ENCODE measurements around the gene RBM43. TPM values are rescaled to one million over a fixed set of nuclear protein-coding genes. Genes with fewer than 3 reads are reported as not detected.
"Not testable (repeated sequence)": the region's sequence is repeated elsewhere in the genome, so short reads cannot be mapped to it uniquely, and the experiment has no call there.

Gene RBM43
- total RNA-seq = 7.1 to 7.3 TPM (median 7.2 TPM) in 3 replicates

DNA sequence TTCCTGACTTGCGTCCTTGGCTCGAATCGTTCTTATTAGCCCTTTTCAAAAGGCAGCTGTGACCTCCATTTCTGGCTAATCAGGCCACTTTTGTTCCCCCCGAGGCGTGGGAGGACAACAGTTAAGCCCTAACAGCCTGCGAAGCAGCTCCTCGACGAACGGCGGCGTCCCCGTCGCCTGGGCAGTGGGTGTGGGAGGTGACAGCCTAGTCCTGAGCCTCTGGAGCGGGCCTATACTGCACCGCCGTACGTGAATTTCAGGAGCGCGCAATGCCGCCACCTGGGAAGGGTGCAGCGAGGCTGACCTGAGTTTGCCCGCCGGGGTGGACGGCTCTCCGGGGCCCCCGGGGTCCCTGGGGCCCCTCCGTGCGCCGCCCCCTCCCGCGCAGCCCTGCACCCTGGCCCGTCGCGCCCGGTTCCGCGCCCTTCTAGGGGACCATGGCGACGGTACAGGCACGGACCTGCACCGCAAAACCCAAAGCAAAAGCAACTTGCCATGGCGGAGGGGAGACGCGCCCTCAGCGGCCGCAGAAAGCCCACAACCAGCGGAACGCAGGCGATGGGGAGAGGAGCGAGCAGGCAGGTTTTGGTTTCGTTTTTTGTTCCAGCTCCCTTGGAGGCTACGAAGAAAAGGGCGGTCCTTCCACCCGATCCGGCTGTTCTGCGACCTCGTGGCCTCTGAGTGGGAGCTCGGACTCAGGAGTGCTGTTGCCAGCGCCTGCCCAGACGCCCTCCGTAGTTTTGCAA lies at the start of gene RBM43:
Gene RBM43, minus strand, starts transcription at position 633 of the 746 bp plus-strand sequence. Its CDS starts 136 bp downstream, at position 497.
- peaks cover 3% of the 10 kb centered on the region for H3K36me3 Mint-ChIP-seq
- H3K27ac Mint-ChIP-seq = peak within 1 kb of the TSS; percentile 97
- H3K27me3 Mint-ChIP-seq (ENCODE audit: low read depth) = no peaks in the 10 kb centered on the region
- TF ChIP-seq, protein P1, sequence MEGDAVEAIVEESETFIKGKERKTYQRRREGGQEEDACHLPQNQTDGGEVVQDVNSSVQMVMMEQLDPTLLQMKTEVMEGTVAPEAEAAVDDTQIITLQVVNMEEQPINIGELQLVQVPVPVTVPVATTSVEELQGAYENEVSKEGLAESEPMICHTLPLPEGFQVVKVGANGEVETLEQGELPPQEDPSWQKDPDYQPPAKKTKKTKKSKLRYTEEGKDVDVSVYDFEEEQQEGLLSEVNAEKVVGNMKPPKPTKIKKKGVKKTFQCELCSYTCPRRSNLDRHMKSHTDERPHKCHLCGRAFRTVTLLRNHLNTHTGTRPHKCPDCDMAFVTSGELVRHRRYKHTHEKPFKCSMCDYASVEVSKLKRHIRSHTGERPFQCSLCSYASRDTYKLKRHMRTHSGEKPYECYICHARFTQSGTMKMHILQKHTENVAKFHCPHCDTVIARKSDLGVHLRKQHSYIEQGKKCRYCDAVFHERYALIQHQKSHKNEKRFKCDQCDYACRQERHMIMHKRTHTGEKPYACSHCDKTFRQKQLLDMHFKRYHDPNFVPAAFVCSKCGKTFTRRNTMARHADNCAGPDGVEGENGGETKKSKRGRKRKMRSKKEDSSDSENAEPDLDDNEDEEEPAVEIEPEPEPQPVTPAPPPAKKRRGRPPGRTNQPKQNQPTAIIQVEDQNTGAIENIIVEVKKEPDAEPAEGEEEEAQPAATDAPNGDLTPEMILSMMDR (IDR thresholded peaks at IDR 0.05; ENCODE audit: unreplicated experiment) = no peak
- peak; percentile 34 to 62 for DNase-seq (ENCODE audit: low spot score in 2 of 2, unreplicated experiment in 2 of 2)
- peak within 1 kb of the TSS; percentile 87 for H3K4me3 Mint-ChIP-seq
- H3K9me3 Mint-ChIP-seq = no peaks in the 10 kb centered on the region
- peaks cover 20% of the 10 kb centered on the region for H3K4me1 Mint-ChIP-seq

DNA sequence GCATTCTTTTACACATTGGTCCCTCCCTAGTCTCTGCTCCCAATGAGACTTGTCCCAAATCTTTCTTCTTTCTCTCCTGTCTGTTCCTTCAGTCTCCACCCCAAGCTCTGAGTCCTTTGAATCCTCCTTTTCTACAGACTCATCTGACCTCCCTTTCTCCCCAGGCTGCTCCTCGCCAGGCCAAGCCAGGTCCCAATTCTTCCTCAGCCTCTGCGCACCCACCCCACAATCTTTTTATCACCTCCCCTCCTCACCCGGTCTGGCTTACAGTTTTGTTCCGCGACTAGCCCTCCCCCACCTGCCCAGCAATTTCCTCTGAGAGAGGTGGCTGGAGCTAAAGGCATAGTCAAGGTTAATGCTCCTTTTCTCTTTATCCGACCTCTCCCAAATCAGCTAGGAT lies 48.6 kb upstream of the RBM43 start:
- DNase-seq (ENCODE audit: low spot score in 2 of 2, unreplicated experiment in 2 of 2); H3K4me1 Mint-ChIP-seq: not testable (repeated sequence)

DNA sequence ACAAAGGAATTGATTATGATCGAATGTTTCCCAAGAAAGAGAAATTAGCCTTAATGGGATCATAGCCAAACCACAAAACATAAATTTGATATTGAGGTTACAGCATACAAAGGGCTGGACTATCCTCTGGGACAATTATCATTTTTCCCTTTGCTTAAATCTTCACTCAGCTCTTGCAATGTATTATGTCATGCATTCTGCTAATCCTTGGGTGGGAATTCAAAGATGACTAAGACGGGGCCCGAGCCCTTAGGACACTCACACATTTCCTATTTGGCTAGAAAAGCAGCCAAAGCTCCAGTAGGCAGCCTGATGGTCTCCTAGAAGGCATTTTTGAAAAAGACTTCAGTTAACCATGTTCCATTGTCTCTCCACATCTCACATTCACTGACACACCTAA lies 45.0 kb upstream of the RBM43 start:
- H3K36me3 Mint-ChIP-seq = no peaks in the 10 kb centered on the region
- DNase-seq (ENCODE audit: low spot score in 2 of 2, unreplicated experiment in 2 of 2) = no peak

More for the DNA sequence above, 48.6 kb upstream of the RBM43 start:
- not testable (repeated sequence) for H3K27me3 Mint-ChIP-seq (ENCODE audit: low read depth); H3K9me3 Mint-ChIP-seq; H3K36me3 Mint-ChIP-seq; H3K4me3 Mint-ChIP-seq; H3K27ac Mint-ChIP-seq

DNA sequence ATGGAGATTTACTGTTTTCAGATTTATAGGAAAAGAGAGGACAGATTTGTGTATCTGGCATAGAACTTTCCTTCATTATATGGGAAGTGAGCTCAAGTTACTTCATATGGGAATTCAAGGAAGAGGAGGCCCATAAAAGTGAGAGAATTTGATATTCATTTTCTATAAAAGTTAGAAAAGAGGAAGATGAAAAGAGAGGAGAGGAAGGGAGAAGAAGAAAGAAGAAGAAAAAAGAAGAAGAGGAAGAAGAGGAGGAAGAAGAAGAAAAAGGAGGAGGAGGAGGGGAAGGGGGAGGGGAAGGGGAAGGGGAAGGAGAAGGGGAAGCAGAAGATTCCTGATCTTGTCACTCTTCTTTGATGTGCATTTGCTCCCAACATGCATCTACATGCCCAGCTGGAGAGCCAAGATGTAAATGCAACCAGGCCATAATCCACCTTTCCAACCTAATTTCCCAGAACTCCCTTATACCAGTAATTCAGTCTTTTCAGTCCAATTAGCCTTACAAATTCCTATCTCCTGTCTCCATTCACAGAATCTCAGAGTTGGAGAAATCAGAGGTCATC lies 43.5 kb upstream of the RBM43 start:
- Mint-ChIP-seq H3K27ac (no peak overlapping the region), H3K27me3 (ENCODE audit: low read depth) (no peaks in the 10 kb centered on the region), H3K4me1 (peaks cover 5% of the 10 kb centered on the region), H3K9me3 (no peaks in the 10 kb centered on the region), H3K36me3 (no peaks in the 10 kb centered on the region), H3K4me3 (no peak overlapping the region)
- TF ChIP-seq, protein P1 (IDR thresholded peaks at IDR 0.05; ENCODE audit: unreplicated experiment) = no peak
- DNase-seq (ENCODE audit: low spot score in 2 of 2, unreplicated experiment in 2 of 2) = no peak

More for the DNA sequence above, 45.0 kb upstream of the RBM43 start:
- Mint-ChIP-seq H3K4me1 (peaks cover 4% of the 10 kb centered on the region), H3K27ac (no peak overlapping the region), H3K9me3 (no peaks in the 10 kb centered on the region), H3K27me3 (ENCODE audit: low read depth) (no peaks in the 10 kb centered on the region), H3K4me3 (no peak overlapping the region)
- TF ChIP-seq, protein P1 (IDR thresholded peaks at IDR 0.05; ENCODE audit: unreplicated experiment) = no peak

DNA sequence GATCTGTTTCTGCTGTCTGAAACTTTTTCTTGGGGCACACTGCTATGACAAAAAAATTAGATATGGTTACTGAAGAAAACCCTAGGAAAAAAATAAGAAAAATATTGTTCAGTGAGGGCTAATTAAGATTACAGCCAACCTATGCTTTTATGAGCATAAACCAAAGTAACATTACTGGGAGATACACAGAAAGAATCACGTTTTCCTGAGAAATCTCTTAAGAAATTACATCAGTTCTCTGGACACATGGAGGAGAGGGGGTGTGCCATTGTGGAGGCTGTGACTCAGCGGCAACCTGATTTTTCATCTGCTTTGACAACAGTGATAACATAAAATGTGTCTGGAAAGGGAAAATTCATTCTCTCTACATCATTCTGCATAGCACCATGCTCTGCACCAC lies 41.2 kb upstream of the RBM43 start:
- Mint-ChIP-seq H3K36me3 (no peaks in the 10 kb centered on the region), H3K9me3 (no peaks in the 10 kb centered on the region), H3K4me1 (peaks cover 11% of the 10 kb centered on the region), H3K27me3 (ENCODE audit: low read depth) (no peaks in the 10 kb centered on the region), H3K4me3 (no peak overlapping the region), H3K27ac (no peak overlapping the region)
- TF ChIP-seq, protein P1 (IDR thresholded peaks at IDR 0.05; ENCODE audit: unreplicated experiment) = no peak
- DNase-seq (ENCODE audit: low spot score in 2 of 2, unreplicated experiment in 2 of 2) = no peak

DNA sequence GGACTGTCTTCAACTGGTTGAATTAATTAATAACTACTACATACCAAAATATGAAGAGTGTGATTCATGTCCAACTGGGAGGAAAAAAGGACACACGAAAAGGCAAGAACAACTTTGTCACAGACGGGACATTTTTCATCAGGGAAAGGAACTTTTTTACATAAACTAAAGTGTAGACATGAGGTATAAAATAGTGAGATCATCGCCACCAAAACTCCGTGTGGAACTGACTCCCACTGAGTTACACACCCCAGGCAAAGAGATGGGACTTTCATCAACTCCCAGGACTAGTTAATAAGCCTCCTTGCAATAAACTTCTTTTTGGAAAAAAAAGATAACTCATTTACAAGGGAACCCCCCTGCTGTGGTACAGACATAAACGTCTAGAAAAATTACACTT lies 40.7 kb upstream of the RBM43 start:
- no peaks in the 10 kb centered on the region for H3K9me3 Mint-ChIP-seq
- no peak for DNase-seq (ENCODE audit: low spot score in 2 of 2, unreplicated experiment in 2 of 2)
- H3K27me3 Mint-ChIP-seq (ENCODE audit: low read depth) = no peaks in the 10 kb centered on the region
- H3K4me3 Mint-ChIP-seq = no peak overlapping the region
- no peaks in the 10 kb centered on the region for H3K36me3 Mint-ChIP-seq
- H3K4me1 Mint-ChIP-seq = peaks cover 11% of the 10 kb centered on the region
- TF ChIP-seq, protein P1 (IDR thresholded peaks at IDR 0.05; ENCODE audit: unreplicated experiment) = no peak
- no peak overlapping the region for H3K27ac Mint-ChIP-seq

All from mesothelial cell of epicardium (in vitro differentiated cells).